Right ventricle myocardium inferior (tissue), 1 donor: Measurements from ENCODE around the gene FBH1. TPM values are rescaled to one million over a fixed set of nuclear protein-coding genes. Genes with fewer than 3 reads are reported as not detected.
"Not testable (repeated sequence)": the region's sequence is repeated elsewhere in the genome, so short reads cannot be mapped to it uniquely, and the experiment has no call there.

Experiments
- ATAC-seq: fragments of 200-7000 bp; cut with Tn5 transposase; one replicate; pipeline ENCODE4 v1.9.1; 2020; ENCODE audit warnings: mild to moderate bottlenecking, moderate library complexity
- DNase-seq: peaks from one replicate; pipeline ENCODE4 v3.0.0; 2021; ENCODE audit errors: missing footprints
- intact Hi-C: fragments of 100-400 bp; cut with DNase I; formaldehyde crosslinking; loops from one replicate; pipeline ENCODE4 v1.11.0; 2022
- total RNA-seq: library from RNA; stranded (reverse); fragmentation: NEBNext Ultra II Directional; extraction: Animal tissue kit (Norgen Biotek cat#: 25700); gene quantifications from one replicate; pipeline ENCODE4 v1.2.1, GENCODE V29; 2021
- donor health status: DM: no; HTN: yes; CAD: no; lungs with severe emphysema.

Gene FBH1
- total RNA-seq, 1 donor from 2014 or later: 78.1 TPM

DNA sequence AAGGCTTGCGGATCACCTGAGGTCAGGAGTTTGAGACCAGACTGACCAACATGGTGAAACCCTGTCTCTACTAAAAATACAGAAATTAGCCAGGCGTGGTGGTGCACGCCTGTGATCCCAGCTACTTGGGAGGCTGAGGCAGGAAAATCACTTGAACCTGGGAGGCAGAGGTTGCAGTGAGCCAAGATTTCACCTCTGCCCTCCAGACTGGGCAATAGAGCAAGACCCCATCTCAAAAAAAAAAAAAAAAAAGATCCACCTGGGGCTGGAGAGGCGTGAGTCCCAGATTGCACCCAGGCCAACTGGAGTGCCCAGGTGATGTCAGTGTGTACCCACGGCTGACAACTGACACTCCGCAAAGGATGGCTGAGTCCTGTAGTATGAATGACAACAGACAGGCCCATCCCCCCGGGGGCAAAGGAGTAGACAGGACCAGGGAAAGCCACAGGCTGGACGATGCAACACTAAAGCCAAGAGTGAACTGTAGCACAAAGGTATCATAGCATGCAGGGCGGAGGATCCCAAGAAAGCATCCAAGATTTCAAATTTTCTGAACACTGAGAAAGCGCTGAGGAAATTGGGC, 72.4 kb downstream of the FBH1 start:
- intact Hi-C loops, DNase-seq, ATAC-seq: not testable (repeated sequence)

DNA sequence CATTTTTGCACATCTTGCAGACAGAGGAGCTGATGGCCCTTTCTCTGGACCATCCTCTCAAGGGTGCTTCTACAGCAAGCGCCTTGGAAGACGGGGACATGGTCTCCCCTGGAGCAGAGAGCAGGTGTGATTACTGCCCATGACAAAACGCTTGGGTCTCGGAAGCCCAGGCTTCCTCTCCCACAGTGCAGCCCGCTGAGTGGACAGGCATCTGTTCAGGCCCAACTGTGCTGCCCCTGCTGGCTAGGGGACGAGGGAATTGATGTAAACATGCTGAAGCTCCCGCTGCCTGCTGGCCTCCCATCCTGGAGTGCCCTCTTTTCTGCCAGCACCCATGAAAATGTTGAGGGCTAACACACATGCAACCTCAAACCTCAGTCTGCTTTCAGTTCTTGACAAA, 73.0 kb downstream of the FBH1 start:
- intact Hi-C loops: no loop called here
- ATAC-seq (no peak), DNase-seq (no peak)

DNA sequence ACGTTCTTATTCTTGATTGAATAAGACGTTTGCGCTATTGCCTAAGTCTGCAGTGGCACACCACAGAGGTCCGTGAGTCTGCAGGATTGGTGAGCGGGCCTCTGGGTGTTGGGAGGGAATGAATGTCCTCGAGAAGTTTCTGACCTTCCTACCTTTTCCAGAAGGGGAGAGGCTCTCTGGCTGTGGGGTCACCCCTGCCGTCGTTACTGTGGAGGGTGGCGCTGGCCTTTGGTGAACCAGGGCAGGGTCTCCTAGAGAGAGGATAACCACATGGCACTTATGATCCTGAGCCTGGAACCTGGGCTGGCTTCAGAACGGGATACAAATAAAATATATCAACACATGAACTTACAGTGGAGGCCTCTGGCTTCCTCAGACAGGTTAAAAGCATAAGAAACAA, 73.5 kb downstream of the FBH1 start:
- DNase-seq: no peak
- no peak for ATAC-seq
- intact Hi-C loops: no loop called here

DNA sequence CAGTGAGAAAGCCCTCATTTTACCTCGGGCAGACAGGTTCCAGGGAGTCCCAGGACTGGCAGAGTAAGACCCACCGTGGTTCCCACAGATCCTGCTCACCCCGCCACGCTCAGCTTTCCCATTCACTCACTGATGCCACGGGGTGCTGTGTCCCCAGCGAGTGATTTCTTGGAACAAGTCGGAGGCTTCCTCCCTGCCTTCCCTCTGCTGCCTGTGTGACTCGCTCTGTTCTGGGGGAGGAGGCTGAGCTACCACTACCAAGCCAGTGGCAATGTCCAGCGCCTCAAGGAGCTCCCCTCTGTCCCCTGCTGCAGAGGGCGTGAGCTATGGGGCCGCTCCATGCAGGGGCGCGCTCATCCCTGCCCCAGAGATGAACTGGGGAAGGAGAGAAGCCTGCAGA, 74.7 kb downstream of the FBH1 start:
- intact Hi-C loops: no loop called here
- ATAC-seq (no peak), DNase-seq (no peak)

DNA sequence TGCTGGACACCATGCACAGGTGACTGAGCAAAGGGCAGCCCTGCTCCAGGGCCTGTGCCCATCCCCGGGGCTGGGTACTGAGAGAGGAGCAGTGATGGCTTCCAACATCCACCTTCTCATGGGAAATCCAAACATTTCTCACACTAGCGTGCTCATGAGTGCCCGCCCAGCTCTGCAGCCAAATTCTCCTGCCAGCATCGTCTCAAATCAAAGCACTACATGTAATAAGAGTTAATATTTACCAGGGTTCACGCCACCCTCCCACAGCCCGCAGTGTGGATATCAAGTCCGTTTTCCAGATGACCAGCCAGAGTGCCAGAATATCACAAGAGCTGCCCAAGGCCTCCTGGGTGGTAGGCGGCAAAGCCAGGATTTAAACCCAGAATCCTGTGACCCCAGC, 75.2 kb downstream of the FBH1 start:
- DNase-seq (no peak), ATAC-seq (no peak)

DNA sequence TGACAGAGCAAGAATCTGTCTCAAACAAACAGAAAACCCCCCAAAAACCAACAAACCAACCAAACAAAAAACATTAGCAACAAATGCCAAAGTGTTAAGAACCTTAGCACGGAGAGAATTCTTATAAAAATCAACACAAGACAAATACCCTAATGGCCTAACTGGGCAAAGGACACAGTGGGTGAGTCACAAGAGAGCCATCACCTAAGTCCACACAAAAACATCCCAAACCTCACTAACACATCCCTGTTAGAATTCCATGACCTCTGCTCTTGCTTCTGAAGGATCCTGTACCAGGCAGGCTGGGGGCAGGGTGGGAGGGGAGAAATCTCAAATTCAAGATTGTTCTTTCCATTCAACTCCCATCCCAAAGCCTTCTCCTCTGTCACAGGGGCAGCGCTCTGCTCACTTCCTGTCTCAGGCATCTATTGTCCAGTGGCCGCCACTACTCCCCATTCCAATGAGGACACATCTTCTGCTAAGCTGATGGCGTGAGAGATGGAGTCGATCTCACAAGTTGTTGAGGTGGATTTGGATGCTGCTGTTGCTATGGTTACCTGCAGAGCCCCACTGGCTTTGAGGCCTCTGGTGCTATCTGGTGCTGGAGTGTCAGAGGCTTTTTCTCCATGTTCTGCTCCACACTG, 78.1 kb downstream of the FBH1 start:
- intact Hi-C loops: no loop called here
- no peak for ATAC-seq
- DNase-seq: no peak

More for the DNA sequence above, 75.2 kb downstream of the FBH1 start:
- intact Hi-C loops: no loop called here

DNA sequence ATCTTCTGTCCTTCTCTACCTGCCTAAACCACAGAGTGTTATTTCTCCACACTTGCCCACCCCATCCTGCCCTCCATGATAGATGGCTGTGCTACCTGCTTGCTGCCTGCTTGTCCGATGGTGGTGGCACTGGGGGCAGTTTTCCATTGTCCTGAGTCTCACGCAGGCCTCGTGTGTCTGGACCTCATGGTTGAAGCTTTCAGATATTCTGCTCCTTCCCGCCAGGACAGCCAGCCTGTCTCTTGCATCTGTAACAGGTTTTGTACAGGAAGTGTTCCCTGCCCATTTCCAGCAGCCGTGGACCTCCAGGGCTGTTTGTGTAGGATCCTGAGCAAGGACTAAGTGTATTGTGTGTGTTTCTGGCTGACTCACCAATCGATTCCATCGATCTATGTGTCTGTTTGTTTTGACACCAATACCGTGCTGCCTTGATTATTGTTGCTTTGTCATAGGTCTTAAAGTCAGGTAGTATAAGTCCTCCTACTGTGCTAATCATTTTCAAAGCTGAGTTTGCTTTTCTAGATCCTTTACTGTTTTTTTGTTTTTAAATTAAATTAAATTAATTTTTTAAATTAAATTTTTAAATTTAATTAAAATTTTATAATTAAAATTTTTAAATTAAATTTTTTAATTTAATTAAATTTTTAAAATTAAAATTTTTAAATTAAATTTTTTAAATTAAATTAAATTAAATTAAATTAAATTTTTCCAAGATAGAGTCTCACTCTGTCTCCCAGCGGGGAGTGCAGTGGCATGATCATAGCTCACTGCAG, 78.8 kb downstream of the FBH1 start:
- ATAC-seq (no peak), DNase-seq (no peak)
- intact Hi-C loops: no loop called here

DNA sequence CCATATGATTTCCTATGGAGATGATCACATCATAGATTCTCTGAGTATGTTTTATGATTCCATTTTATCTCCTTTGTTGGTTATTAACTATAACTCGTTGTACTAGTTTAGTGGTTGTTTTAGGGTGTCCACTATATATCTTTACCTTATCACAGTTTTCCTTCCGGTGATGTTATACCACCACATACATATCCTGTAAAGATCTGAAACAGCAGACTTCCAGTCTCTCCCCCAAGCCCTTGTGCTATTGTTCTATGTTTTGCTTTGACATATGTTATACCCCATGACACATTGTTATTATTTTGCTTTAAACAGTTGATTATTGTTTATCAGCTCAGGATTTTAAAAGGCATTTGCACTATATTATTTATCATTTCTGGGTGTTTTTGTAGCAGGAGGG, 80.0 kb downstream of the FBH1 start:
- intact Hi-C loops: loop anchor here (10.0 kb wide), 1 partner anchor 115 kb away; the partner anchor contains the start of gene RBM17
- ATAC-seq: no peak
- DNase-seq: no peak

DNA sequence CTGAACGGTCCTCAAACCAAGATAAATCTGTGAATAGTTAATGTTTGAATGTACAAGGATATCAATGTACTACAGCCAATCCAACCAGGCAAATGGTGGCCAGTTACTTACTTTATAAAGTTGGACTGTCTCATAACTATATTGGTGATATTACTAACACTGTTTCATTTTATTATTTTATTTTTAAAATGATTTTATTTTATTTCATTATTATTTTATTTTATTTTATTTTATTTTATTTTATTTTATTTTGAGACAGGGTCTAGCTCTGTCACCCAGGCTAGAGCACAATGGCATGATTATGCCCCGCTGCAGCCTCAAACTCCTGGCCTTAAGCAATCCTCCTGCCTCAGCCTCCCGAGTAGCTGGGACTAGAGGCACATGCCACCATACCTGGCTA, 80.5 kb downstream of the FBH1 start:
- intact Hi-C loops: loop anchor here (10.0 kb wide), 1 partner anchor 114 kb away; the partner anchor contains the start of gene RBM17
- no peak for ATAC-seq
- no peak for DNase-seq

DNA sequence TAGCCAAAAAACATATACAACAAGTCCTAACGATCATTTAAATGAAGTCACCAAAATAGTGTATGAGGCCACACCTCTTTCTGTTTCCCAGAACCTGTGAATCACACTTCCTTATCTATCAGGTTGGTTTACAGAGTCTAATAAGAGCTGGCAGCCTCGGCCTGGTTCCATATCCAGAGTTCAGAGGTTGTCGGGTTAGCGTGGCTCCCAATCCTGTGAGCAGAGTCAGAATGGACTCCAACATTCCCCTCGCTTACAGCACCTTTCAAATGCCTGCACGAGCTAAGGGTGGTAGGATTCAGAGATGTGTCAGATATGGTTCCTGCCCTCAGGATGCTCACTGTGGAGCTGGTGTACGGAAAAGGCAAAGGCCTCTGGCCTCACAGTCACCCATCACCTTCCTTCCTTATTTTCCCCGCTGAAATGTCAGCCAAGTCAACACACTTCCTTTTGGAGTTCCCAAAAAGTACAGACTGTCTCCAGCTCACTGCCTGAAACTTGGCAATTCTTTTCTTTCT, 81.3 kb downstream of the FBH1 start:
- ATAC-seq (peak; percentile 69), DNase-seq (no peak)
- intact Hi-C loops: loop anchor here (10.0 kb wide), 1 partner anchor 113 kb away; the partner anchor contains the start of gene RBM17

DNA sequence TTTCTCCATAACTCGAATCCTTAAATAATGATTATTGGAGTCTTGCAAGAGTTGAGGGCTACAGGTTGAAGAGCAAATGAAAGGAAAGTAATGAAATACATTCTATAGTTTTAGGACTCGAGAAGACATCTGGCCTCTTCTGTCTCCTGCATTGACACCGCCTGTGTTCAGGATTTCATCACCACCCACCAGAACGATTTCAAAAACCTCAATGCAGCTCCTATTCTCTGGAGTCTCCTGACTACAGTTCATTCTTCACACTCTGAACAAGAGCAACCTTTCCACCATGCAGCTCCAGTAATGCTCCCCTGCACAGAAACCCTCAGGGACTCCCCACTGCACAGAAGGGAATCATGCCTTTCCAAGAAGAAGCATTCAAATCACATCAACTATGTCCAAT, 81.8 kb downstream of the FBH1 start:
- ATAC-seq (peak; percentile 61), DNase-seq (no peak)
- intact Hi-C loops: loop anchor here (10.0 kb wide), 1 partner anchor 113 kb away; the partner anchor contains the start of gene RBM17

DNA sequence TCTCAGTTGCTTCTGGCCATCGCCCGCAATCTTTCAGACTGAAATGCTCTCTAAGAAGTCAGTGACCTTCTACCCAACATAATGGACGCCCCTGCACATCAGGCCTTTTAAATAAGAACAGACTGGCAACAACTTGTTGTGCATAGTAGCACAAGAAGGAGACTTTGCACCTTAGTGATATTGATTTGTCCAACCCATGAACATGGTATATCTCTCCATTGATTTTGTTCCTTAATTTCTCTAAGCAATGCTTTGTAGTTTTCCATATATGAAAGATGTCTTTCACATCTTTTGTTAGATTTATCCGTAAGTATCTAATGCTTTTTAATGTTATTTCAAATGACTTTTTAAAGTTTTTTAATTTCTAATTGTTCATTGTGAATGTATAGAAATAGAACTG, 83.0 kb downstream of the FBH1 start:
- ATAC-seq (no peak), DNase-seq (no peak)
- intact Hi-C loops: loop anchor here (10.0 kb wide), 1 partner anchor 112 kb away; the partner anchor contains the start of gene RBM17

DNA sequence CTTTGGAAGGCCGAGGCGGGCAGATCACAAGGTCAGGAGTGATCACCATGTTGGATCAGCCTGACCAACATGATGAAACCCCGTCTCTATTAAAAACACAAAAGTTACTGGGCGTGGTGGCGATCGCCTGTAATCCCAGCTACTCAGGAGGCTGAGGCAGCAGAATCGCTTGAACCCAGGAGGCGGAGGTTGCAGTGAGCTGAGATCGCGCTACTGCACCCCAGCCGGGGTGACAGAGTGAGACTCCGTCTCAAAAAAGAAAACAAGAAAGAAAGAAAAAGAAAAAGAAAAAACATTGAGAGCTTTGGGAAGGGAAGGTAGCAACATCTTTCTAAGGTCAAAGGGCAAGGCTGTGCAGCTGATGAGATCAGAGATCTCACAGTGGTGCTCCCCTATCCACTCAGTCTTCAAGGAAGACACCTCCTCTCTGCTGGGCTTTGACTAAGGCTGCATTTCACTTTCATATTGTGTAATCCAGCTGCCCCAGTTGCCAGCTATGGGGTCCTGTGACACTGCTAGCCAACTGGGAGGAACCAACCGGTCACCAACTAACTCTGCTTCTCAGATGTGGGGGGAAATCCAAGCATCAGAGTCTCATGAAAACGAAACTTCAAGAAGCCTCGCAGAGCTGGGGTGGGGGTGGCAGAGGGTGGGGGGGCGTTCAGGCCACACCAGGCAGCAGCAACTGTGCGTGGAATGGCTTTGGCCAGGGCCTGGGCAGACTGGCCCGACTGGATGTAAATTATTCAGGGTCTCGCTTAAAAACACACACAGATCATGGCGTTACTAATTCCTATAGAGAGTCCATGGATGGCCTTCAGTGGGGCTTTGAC, 85.8 kb downstream of the FBH1 start:
- intact Hi-C loops: loop anchor here (2.0 to 10.0 kb wide), 3 partner anchors 31 to 109 kb away; partner anchors contain the start of gene RBM17
- peak; percentile 68 for ATAC-seq

DNA sequence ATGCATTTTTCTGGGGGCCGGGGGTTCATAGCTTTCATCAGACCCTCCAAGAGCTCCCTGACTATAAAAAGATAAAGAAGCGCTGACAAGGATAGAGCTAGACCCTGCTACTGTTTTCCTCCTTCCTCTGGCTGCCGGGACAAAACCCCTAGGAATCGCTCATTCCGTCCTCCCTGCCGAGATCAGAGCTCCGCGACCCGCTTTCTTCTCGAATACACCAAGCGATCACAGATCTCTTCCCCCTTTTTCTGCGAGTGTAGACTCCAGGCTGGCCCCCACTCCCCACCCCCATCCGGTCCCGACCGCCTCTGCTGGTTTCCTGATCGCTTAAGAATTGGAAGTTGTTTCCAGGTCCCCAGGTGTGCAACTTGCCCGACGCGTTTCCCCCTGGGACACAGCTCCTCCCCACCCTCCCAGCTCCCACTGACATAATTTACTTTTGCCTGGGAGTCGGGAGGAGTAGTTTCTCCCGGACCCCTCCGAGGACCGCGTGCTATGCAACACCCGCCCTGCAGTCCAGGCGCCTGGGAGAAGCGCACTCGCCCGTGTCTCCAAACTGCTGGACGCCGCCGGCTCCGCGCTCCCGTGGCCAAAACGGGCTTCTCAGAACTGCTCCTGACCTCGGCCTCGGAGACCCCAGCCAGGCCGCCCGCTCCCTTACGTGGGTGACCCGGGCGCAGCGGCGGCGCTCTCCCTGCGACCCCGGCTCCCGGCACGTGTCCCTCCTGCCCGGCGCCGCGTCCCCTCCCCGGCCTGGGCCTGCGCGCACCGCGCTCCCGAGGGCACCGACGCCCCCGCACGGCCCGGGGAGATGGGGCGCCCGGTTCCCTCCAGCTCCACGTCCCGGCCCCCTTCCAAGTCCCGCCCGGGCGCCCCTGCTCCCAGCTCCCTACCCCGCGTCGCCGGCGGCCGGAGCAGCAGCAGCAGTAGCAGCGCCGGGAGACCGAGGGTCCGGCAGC, 86.7 kb downstream of the FBH1 start:
- ATAC-seq: peak; percentile 50
- DNase-seq: peak; percentile 78
- intact Hi-C loops: loop anchor here (2.0 to 10.0 kb wide), 3 partner anchors 32 to 108 kb away; partner anchors contain the start of gene RBM17

More for the DNA sequence above, 85.8 kb downstream of the FBH1 start:
- DNase-seq: no peak

DNA sequence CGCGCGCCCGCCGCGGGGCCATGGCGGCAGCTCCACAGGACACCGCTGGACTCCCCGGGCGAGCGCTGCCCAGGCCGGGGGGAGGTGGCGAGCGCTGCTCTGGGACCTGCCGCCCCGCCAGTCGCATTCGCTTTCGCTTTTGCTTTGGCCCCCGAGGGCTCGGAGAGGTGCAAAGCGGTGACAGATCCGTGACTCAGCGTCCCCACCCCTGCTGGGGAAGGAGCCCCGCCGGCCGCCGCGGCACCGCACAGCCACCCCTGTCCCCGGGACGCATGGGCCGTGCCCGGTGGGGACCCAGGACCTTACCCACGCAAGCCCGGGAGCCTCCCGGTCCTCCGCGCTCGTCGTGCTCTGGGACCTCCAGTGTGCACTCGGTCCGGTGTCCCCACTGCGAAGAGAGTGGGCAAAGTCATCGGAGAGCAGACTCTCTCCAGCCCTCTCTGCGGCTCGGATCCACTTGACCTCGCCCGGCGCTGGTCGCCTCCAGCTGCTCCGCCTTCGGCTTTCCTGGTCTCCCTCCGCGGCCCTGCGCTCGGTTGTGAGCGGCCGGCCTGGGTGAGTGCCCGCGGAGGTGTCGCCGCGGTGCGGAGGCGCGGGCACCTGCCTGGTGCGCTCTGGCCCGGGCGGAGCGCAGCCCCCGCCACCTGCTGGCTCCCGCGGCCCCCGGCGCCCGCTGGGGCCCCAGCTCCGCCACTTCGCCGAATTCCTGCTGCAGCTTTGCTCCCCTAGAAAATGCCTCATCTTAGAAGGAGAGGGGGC, 87.6 kb downstream of the FBH1 start, which contains the start of gene IL15RA:
Gene IL15RA (minus strand): TSS at position 73 of the 759 bp plus-strand sequence. CDS start 51 bp downstream, at position 22.
- ATAC-seq: peak; percentile 65
- peak; percentile 87 for DNase-seq
- intact Hi-C loops: loop anchor here (2.0 to 10.0 kb wide), 3 partner anchors 33 to 107 kb away; partner anchors contain the start of gene RBM17

DNA sequence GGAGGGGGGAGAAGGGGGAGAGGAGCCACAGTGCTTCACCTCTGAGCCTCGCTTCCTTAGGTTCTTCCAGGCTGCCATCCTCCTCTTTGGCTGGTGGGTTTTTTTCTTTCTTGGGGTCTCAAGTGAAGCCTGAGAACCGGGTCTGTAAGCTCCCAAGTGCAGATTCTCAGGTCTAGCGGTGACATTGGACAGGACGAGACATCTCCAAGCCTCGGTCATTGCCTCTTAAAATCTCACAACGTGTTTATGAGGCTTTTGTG, 88.1 kb downstream of the FBH1 start:
- ATAC-seq (no peak), DNase-seq (no peak)
- intact Hi-C loops: loop anchor here (5.0 to 10.0 kb wide), 2 partner anchors 74 to 107 kb away; partner anchors contain the start of gene RBM17

DNA sequence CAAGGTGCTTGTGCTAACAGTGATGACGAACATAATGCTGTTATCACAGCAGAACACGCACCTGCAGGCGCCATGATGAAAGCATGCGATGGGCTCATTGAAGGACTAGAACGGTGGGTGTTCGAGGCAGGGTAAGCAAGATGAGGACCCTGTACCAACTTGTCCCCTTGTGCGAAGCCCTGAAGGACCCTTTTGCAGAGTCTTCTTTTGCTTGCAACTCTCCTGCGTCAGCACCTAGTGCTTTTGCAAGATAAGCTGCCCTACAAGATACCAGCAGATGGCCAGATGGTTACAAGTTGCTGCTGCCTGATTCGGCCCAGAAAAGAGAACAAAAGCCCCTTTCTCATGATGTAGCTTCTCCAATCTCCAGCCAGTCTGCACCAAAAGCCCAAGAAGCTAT, 91.5 kb downstream of the FBH1 start:
- no peak for ATAC-seq

More for the DNA sequence above, 91.5 kb downstream of the FBH1 start:
- intact Hi-C loops: no loop called here
- DNase-seq: no peak
